ENCODE measurements around the gene RASA3.
A peak's percentile ranks its signal among the peaks of the same experiment; 100 is the strongest.

The RASA3 gene

DNA sequence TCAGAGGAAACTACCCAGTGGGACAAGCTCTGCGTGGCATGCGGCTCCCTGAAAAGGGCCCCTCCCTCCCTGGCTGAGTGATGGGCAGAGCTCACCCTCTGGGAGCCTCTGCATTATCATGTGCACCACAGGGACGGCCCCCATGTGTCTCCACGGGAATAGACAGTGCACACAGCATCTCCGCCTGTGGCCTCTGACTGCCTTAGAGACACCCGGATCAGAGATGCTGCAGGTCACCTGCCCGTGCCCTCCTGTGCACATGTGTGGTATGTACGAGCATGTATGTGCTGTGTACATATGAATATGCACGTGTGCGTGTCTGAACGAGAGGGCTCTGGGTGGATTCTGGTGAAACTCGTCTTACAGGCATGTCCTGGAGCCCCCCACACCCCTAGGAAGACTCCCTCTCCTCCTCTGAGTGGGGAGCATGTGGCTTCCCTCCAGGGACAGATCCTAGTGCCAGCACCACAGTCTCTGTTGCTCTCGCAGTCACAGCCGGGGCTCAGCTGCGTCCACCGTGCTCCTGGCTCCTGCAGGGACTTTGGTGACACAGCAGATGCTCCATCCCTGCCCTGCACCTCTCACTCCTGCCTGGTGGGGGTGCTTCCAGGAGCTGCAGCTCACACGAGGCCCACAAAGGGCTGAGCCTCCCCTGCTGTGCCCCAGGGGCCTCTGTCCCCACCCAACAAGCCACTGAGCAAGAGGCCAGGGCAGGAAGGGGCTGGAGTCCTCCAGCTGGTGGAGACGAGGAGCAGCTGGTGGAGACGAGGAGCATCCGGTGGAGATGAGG lies 178.2 kb downstream of the RASA3 start:
- no peak for DNase-seq (ENCODE audit: extremely low read depth, low read depth)
- TF ChIP-seq, protein P1, sequence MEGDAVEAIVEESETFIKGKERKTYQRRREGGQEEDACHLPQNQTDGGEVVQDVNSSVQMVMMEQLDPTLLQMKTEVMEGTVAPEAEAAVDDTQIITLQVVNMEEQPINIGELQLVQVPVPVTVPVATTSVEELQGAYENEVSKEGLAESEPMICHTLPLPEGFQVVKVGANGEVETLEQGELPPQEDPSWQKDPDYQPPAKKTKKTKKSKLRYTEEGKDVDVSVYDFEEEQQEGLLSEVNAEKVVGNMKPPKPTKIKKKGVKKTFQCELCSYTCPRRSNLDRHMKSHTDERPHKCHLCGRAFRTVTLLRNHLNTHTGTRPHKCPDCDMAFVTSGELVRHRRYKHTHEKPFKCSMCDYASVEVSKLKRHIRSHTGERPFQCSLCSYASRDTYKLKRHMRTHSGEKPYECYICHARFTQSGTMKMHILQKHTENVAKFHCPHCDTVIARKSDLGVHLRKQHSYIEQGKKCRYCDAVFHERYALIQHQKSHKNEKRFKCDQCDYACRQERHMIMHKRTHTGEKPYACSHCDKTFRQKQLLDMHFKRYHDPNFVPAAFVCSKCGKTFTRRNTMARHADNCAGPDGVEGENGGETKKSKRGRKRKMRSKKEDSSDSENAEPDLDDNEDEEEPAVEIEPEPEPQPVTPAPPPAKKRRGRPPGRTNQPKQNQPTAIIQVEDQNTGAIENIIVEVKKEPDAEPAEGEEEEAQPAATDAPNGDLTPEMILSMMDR (IDR thresholded peaks at IDR 0.05; ENCODE audit: low read depth, low read length): no peak

DNA sequence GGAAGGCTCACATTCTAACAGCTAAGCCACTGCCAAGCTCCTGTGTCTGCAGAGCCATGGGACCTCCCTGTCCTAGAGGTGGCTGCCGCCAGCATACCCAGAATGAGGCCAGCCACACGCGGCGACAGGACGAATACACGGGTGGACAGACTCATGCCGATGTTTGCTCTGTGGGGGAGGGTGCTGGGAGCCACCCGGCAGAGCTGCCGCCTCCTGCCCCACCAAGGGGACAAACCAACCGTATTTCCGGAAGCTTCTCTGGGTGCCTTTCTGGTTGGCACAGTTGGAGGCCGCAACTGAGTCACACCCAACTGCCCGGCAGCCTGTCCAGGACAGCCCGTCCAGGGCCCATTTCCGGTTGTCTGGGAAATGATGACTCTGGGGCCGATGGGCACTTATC lies 178.9 kb downstream of the RASA3 start:
- TF ChIP-seq, protein P1 (IDR thresholded peaks at IDR 0.05; ENCODE audit: low read depth, low read length): no peak
- no peak for DNase-seq (ENCODE audit: extremely low read depth, low read depth)

DNA sequence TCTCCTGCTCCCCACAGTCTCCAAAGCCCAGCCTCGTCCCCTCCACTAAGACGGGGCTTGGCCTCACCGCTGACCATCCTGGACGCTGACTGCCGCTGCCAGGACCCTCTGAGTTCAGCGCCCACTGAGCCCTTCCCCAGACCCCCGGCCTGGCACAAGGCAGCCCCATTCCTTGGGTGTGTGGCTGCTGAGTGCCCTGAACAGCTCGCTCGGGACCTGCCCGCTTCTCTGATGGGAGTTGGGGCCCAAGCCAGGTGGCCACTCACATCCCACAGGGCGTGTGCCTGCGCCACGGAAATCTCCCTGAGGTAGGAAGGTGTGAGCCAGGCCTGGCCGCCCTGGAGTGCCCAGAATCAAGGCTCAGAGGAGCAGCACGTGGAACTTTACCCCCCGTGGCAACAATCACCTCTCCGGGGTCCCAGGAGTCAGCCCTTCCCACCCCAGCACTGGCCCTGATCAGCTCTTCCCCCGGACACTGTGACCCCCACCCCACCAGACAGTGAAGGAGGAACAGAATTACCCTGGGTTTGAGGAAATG lies 179.4 kb downstream of the RASA3 start:
- TF ChIP-seq, protein P1 (IDR thresholded peaks at IDR 0.05; ENCODE audit: low read depth, low read length): no peak
- no peak for DNase-seq (ENCODE audit: extremely low read depth, low read depth)

DNA sequence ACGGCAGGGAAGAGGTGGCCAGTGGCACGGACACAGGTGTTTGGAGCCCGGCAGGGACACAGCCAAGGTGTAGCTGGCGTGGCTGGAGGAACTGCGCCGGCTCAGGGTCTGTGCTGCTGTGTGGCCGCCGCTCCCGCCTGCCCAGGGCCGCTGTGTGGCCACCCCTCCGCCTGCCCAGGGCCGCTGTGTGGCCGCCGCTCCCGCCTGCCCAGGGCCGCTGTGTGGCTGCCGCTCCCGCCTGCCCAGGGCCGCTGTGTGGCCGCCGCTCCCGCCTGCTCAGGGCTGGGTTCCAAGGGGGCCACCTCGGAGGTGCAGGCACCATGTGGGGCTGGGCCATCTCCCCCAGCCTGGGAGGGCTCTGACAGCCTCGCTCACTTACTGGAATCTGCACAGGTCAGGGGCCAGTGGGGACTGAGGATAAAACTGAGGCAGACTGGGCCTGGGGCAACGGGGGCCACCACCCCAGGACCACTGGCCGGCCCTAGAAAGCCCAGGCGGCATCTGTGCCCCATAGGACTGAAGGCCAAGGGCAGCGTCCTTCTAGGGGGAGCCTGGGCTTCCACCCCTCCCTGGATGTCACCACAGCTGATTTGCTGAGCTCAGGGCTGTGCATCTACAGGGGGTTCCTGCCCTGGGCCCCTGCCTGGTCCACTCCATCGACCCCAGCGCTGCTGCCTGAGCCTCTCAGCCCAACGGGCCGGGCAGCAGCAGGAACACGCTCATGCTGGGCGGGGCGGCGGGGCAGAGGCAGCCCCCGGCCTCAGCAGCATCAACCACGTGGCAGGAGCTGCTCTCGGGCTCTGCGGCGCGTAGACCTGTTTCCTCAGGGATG lies 180.1 kb downstream of the RASA3 start:
- TF ChIP-seq, protein P1 (IDR thresholded peaks at IDR 0.05; ENCODE audit: low read depth, low read length): no peak
- no peak for DNase-seq (ENCODE audit: extremely low read depth, low read depth)

DNA sequence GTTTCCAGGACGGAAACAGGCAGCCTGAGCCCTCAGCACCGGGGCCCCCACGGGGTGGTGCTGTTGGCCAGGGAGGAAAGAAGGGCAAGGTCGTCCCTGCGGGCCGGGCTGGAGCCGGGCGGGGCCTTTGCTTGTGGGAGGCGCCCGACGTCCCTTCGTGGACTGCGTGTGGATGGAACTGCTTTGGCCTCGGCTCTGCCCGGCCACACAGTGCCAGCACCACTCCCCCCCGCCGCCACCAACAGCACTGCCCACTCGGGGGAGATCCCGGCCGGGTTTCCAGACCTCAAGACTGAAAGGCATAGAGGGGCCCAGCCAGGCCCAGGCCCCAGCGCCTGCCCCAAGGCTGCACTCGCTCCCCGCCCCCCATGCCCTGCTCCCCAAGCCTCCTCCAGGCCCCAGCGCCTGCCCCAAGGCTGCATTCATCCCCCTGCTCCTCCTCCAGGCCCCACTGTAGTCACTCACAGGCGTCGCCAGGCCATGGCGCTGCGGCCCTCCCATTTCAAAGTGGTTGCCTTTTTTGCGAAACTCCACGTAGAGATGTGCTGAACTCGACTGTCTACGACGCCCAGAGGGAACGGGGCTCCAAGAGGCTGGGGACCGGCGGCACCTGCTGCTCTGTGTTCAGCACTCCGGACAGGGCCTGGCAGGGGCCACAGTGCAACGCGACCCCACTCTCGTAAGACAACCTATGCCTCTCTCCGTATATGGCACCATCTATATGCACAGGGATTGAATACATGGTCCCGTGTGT lies 181.0 kb downstream of the RASA3 start:
- TF ChIP-seq, protein P1 (IDR thresholded peaks at IDR 0.05; ENCODE audit: low read depth, low read length): peak; percentile 85
- peak; percentile 46 for DNase-seq (ENCODE audit: extremely low read depth, low read depth)

DNA sequence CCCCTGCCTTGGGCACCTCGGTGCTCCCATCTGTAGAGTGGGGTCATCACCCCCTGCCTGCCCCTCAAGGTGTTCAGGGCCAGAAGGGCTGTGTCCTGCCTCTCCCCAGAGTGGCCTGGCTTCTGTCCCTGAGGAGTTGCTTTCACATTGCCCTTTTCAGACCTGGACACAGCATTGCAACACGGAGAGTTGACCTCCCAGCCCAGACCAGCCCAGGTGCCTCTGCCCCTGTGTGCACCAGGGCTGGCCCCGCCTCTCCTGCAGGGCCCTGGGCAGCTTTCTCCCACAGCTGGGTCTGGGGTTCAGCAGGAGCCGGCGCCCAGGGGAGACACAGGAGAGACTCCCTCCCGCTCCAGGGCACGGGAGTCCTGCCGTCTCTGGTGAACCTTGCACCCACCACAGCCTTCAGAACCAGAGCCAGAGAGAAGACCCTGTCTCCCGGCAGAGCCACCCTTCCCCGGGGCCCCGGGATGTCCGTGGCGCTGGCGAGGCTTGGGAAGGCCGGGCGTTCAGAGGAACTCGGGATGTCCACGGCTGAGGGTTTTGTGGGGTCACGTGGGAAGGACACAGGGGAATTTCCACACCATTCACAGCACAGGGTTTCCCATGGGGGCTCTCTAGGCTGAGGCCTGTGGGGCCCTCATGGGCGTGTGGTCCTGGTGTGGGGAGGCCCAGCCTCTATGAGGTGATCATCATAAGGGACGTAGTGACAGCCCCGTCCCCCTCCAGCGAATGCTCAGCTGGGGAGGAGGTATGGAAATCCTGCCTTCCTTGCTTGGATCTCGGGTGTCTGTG lies 181.8 kb downstream of the RASA3 start:
- DNase-seq (ENCODE audit: extremely low read depth, low read depth): no peak
- TF ChIP-seq, protein P1 (IDR thresholded peaks at IDR 0.05; ENCODE audit: low read depth, low read length): no peak

Data from AG09319 (cell line).